Measurements from ENCODE around the gene CC2D1B. TPM values are rescaled to one million over a fixed set of nuclear protein-coding genes. Genes with fewer than 3 reads are reported as not detected.

CC2D1B gene
- total and polyA plus RNA-seq, 9 of the 15 experiments (the other 6 are each of a cell fraction or from before 2014, with no cell fraction given), result 1.2 to 33.6 (median 25.5) TPM

DNA sequence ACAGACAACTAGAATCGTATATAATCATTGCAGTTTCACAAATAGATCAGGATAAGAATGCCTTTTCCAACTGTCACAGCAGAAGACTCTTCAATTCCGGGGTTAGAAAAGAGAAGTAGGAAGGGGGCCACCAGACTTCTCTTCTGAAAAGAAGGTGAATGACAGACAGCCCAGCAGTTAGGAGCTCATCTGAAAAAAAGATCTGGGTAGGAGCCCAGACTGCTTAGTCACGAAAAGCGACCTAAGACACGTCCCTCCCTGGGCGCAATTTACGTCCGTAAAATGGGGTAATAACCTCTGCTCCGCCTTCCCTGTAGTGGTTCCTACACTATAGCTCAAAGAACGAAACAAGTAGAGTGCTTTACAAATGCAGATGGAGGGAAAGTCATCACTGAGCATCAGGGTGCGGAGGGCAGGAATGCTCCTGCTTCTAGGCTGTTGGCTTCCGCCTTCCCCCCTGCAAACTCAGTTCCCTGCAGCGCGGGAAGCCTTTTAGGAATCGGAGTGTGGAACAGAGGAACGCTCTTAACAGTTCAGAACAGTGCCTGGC is 37.6 kb upstream of the CC2D1B start (continued):
- TF ChIP-seq, protein P1, sequence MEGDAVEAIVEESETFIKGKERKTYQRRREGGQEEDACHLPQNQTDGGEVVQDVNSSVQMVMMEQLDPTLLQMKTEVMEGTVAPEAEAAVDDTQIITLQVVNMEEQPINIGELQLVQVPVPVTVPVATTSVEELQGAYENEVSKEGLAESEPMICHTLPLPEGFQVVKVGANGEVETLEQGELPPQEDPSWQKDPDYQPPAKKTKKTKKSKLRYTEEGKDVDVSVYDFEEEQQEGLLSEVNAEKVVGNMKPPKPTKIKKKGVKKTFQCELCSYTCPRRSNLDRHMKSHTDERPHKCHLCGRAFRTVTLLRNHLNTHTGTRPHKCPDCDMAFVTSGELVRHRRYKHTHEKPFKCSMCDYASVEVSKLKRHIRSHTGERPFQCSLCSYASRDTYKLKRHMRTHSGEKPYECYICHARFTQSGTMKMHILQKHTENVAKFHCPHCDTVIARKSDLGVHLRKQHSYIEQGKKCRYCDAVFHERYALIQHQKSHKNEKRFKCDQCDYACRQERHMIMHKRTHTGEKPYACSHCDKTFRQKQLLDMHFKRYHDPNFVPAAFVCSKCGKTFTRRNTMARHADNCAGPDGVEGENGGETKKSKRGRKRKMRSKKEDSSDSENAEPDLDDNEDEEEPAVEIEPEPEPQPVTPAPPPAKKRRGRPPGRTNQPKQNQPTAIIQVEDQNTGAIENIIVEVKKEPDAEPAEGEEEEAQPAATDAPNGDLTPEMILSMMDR (IDR thresholded peaks at IDR 0.05 in 2 of 3, conservative IDR thresholded peaks at IDR 0.05 in 1 of 3; ENCODE audit: insufficient read depth in 2 of 3, low read depth in 1 of 3, low read length in 3 of 3), result no peak
- no peak for TF ChIP-seq LEF1 (IDR thresholded peaks at IDR 0.05)
- TF ChIP-seq, protein P2, sequence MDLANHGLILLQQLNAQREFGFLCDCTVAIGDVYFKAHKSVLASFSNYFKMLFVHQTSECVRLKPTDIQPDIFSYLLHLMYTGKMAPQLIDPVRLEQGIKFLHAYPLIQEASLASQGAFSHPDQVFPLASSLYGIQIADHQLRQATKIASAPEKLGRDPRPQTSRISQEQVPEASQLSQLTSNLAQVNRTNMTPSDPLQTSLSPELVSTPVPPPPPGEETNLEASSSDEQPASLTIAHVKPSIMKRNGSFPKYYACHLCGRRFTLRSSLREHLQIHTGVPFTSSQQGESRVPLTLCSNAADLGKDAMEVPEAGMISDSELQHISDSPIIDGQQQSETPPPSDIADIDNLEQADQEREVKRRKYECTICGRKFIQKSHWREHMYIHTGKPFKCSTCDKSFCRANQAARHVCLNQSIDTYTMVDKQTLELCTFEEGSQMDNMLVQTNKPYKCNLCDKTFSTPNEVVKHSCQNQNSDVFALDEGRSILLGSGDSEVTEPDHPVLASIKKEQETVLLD (IDR thresholded peaks at IDR 0.05), result no peak
- TF ChIP-seq, protein P3, sequence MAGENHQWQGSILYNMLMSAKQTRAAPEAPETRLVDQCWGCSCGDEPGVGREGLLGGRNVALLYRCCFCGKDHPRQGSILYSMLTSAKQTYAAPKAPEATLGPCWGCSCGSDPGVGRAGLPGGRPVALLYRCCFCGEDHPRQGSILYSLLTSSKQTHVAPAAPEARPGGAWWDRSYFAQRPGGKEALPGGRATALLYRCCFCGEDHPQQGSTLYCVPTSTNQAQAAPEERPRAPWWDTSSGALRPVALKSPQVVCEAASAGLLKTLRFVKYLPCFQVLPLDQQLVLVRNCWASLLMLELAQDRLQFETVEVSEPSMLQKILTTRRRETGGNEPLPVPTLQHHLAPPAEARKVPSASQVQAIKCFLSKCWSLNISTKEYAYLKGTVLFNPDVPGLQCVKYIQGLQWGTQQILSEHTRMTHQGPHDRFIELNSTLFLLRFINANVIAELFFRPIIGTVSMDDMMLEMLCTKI (IDR thresholded peaks at IDR 0.05; ENCODE audit: partially characterized antibody), result no peak
- TF ChIP-seq ZC3H8 (IDR thresholded peaks at IDR 0.05), result 0 out of 2 replicates have a peak, but pooled peaks have one; percentile 9
- no peak for TF ChIP-seq ZNF124 (CRISPR knock-in tag; IDR thresholded peaks at IDR 0.05)
- no peak for TF ChIP-seq BRD4 (IDR thresholded peaks at IDR 0.05)
- no peak for TF ChIP-seq ZNF561 (CRISPR knock-in tag; conservative IDR thresholded peaks at IDR 0.05)
- no peak for TF ChIP-seq ELF4 (CRISPR knock-in tag; IDR thresholded peaks at IDR 0.05)
- no peak for TF ChIP-seq HMG20A (CRISPR knock-in tag; conservative IDR thresholded peaks at IDR 0.05)
- TF ChIP-seq SMARCB1 (IDR thresholded peaks at IDR 0.05; ENCODE audit: insufficient read length, low read depth), result no peak
- TF ChIP-seq HNRNPH1 (optimal IDR thresholded peaks at IDR 0.05; ENCODE audit: low read depth, low read length), result no peak
- TF ChIP-seq, protein P4, sequence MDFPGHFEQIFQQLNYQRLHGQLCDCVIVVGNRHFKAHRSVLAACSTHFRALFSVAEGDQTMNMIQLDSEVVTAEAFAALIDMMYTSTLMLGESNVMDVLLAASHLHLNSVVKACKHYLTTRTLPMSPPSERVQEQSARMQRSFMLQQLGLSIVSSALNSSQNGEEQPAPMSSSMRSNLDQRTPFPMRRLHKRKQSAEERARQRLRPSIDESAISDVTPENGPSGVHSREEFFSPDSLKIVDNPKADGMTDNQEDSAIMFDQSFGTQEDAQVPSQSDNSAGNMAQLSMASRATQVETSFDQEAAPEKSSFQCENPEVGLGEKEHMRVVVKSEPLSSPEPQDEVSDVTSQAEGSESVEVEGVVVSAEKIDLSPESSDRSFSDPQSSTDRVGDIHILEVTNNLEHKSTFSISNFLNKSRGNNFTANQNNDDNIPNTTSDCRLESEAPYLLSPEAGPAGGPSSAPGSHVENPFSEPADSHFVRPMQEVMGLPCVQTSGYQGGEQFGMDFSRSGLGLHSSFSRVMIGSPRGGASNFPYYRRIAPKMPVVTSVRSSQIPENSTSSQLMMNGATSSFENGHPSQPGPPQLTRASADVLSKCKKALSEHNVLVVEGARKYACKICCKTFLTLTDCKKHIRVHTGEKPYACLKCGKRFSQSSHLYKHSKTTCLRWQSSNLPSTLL (IDR thresholded peaks at IDR 0.05), result no peak
- TF ChIP-seq, protein P5, sequence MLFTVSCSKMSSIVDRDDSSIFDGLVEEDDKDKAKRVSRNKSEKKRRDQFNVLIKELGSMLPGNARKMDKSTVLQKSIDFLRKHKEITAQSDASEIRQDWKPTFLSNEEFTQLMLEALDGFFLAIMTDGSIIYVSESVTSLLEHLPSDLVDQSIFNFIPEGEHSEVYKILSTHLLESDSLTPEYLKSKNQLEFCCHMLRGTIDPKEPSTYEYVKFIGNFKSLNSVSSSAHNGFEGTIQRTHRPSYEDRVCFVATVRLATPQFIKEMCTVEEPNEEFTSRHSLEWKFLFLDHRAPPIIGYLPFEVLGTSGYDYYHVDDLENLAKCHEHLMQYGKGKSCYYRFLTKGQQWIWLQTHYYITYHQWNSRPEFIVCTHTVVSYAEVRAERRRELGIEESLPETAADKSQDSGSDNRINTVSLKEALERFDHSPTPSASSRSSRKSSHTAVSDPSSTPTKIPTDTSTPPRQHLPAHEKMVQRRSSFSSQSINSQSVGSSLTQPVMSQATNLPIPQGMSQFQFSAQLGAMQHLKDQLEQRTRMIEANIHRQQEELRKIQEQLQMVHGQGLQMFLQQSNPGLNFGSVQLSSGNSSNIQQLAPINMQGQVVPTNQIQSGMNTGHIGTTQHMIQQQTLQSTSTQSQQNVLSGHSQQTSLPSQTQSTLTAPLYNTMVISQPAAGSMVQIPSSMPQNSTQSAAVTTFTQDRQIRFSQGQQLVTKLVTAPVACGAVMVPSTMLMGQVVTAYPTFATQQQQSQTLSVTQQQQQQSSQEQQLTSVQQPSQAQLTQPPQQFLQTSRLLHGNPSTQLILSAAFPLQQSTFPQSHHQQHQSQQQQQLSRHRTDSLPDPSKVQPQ (CRISPR knock-in tag; IDR thresholded peaks at IDR 0.05; ENCODE audit: borderline replicate concordance), result no peak
- no peak for TF ChIP-seq ZNF551 (CRISPR knock-in tag; IDR thresholded peaks at IDR 0.05)
- TF ChIP-seq, protein P6, sequence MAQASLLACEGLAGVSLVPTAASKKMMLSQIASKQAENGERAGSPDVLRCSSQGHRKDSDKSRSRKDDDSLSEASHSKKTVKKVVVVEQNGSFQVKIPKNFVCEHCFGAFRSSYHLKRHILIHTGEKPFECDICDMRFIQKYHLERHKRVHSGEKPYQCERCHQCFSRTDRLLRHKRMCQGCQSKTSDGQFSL (CRISPR knock-in tag; IDR thresholded peaks at IDR 0.05), result no peak
- TF ChIP-seq, protein P6 (tag; IDR thresholded peaks at IDR 0.05), result no peak
- no peak for TF ChIP-seq TGIF2 (CRISPR knock-in tag; IDR thresholded peaks at IDR 0.05)
- no peak for TF ChIP-seq ILK (tag; IDR thresholded peaks at IDR 0.05; ENCODE audit: borderline replicate concordance, low read depth)
